GM23248 (cell line): ENCODE results near the gene DUS3L. TPM values are rescaled to one million over a fixed set of nuclear protein-coding genes. Genes with fewer than 3 reads are reported as not detected.

Experiments
- DNase-seq: peaks from one replicate; pipeline ENCODE4 v3.0.0-alpha.2; 2015
- H2AFZ ChIP-seq: fragments of 200-600 bp; sonication (generic); 2 replicates; pipeline ENCODE4 v1.6.1; 2016; ENCODE audit warnings: antibody characterized with exemption
- H3F3A ChIP-seq: fragments of 200-600 bp; sonication (generic); 2 replicates; pipeline ENCODE4 v1.6.1; 2016; ENCODE audit warnings: mild to moderate bottlenecking, antibody characterized with exemption, mixed run types; ENCODE audit not compliant: insufficient read depth
- H3K27ac ChIP-seq: fragments of 200-600 bp; sonication (generic); 2 replicates; pipeline ENCODE4 v1.5.1; 2016; ENCODE audit warnings: mild to moderate bottlenecking
- H3K27me3 ChIP-seq: fragments of 200-600 bp; sonication (generic); replicated peaks from 2 replicates; pipeline ENCODE4 v1.6.1; 2016; ENCODE audit warnings: mild to moderate bottlenecking; ENCODE audit not compliant: insufficient read depth
- H3K36me3 ChIP-seq: fragments of 200-600 bp; sonication (generic); 2 replicates; pipeline ENCODE4 v1.6.1; 2016; ENCODE audit warnings: low read depth, mild to moderate bottlenecking
- H3K4me1 ChIP-seq: fragments of 200-600 bp; sonication (generic); 2 replicates; pipeline ENCODE4 v1.6.1; 2016; ENCODE audit warnings: mild to moderate bottlenecking; ENCODE audit not compliant: insufficient read depth
- H3K4me2 ChIP-seq: fragments of 200-600 bp; sonication (generic); one replicate; pipeline ENCODE4 v1.6.1; 2016; ENCODE audit warnings: mild to moderate bottlenecking; ENCODE audit not compliant: unreplicated experiment
- H3K4me3 ChIP-seq: fragments of 200-600 bp; sonication (generic); 2 replicates; pipeline ENCODE4 v1.5.1; 2016; ENCODE audit warnings: mild to moderate bottlenecking
- H3K79me2 ChIP-seq: fragments of 200-600 bp; sonication (generic); 2 replicates; pipeline ENCODE4 v1.6.1; 2016; ENCODE audit warnings: mild to moderate bottlenecking; ENCODE audit not compliant: insufficient read depth
- H3K9ac ChIP-seq: fragments of 200-600 bp; sonication (generic); 2 replicates; pipeline ENCODE4 v1.6.1; 2016; ENCODE audit warnings: mild to moderate bottlenecking
- H3K9me2 ChIP-seq: fragments of 200-600 bp; sonication (generic); 2 replicates; pipeline ENCODE4 v1.6.1; 2016; ENCODE audit warnings: mixed run types, mild to moderate bottlenecking, moderate library complexity; ENCODE audit not compliant: insufficient read depth
- H3K9me3 ChIP-seq: fragments of 200-600 bp; sonication (generic); one replicate; pipeline ENCODE4 v1.6.1; 2017; ENCODE audit warnings: low read depth
- H4K20me1 ChIP-seq: fragments of 200-600 bp; sonication (generic); 2 replicates; pipeline ENCODE4 v1.6.0; 2016; ENCODE audit not compliant: insufficient read depth
- EZH2 ChIP-seq: fragments of 200-600 bp; sonication (generic); IDR thresholded peaks from 2 replicates; pipeline ENCODE4 v1.6.1; 2018; ENCODE audit warnings: antibody characterized with exemption, mild to moderate bottlenecking; ENCODE audit not compliant: insufficient read depth, poor library complexity, severe bottlenecking
- EZH2phosphoT487 ChIP-seq: fragments of 200-600 bp; sonication (generic); IDR thresholded peaks from 2 replicates; pipeline ENCODE4 v1.6.1; 2018; ENCODE audit warnings: antibody characterized with exemption, moderate library complexity, mild to moderate bottlenecking, low read depth; ENCODE audit not compliant: insufficient read depth
- WGBS, 2 experiments: methylation state at CpG; one replicate each; pipeline ENCODE4 v1.1.6; 2015 to 2017; ENCODE audit warnings: low lambda C conversion rate in 2 of 2, low coverage in 1 of 2; ENCODE audit errors: missing lambda C conversion rate in 2 of 2; 5-methylcytosine and 5-hydroxymethylcytosine counted together
- in situ Hi-C: fragments of 300-500 bp; cut with MboI; formaldehyde crosslinking; loops from 2 replicates; pipeline ENCODE4 v1.15.0; 2020
- polyA plus RNA-seq: library from polyadenylated mRNA; unstranded; fragments of >200 nt; fragmentation: Nextera tagmentation; extraction: Ambion mirVana; gene quantifications from 2 replicates; pipeline ENCODE4 v1.2.1, GENCODE V29; 2016
- total RNA-seq: library from RNA; depleted of rRNA; stranded (reverse); fragments of >200 nt; shearing (Covaris generic); gene quantifications from 2 replicates; pipeline ENCODE4 v1.2.3, GENCODE V29; 2014

Gene DUS3L
- total and polyA plus RNA-seq, 2 experiments from 2014 or later, result 17.1 to 18.6 TPM

GRCh38 chr19:5792224-5792623 is 1.3 kb upstream of the DUS3L start:
- H3K4me1 ChIP-seq, result no peaks in the 10 kb centered on the region
- no peaks in the 10 kb centered on the region for H3K27me3 ChIP-seq
- DNase-seq, result no peak
- no peak overlapping the region for H3K9ac ChIP-seq
- no peak overlapping the region for H3K4me3 ChIP-seq
- H3K4me2 ChIP-seq, result no peak overlapping the region
- H3K36me3 ChIP-seq, result no peaks in the 10 kb centered on the region
- H2AFZ ChIP-seq, result no peak overlapping the region
- in situ Hi-C loops, result no loop called here
- no peaks in the 10 kb centered on the region for H3F3A ChIP-seq
- no peaks in the 10 kb centered on the region for H3K9me2 ChIP-seq
- peaks cover 15% of the 10 kb centered on the region for H3K79me2 ChIP-seq
- no peak overlapping the region for H3K27ac ChIP-seq
- TF ChIP-seq EZH2phosphoT487, result no peak
- TF ChIP-seq EZH2, result no peak
- H4K20me1 ChIP-seq, result no peaks in the 10 kb centered on the region
- no peaks in the 10 kb centered on the region for H3K9me3 ChIP-seq
- 32 to 37% methylated on average over 17 to 18 of the region's 18 CpGs for WGBS, 2 experiments

DNA sequence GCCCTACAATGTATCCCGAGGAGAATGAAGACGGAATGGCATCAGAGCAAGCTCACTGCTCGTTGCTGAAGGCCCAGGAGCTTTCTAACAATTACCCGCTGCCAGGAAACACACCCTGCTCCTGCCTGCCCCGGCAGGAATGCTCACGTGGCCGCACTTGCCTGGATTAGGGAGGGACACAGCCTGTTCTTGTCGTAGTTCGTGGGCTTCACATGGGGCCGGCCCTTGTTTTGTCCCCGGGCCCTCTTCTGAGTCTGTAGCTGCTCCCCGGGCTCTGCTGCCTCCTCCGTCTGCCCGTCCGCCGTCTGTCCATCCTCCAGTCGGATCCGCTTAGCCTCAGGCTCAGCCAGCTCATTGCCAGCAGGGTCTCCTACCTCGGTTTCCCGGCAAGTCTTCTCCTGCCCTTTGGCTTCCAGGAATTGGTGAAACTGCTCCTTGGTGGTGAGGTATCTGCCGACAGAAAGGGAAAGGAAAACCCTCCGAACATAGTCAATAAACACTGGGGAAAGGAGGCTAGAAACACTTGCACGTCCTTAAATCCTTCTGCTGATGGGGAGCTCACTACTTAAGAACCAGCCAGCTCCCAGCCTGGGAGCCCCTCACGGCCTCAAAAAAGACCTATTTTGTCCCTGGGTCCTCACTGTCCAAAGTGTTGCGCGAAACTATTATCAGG is 941 bp downstream of the DUS3L start:
- Histone ChIP-seq H3F3A (no peaks in the 10 kb centered on the region), H3K9me3 (no peaks in the 10 kb centered on the region), H3K79me2 (peaks cover 15% of the 10 kb centered on the region), H3K9me2 (no peaks in the 10 kb centered on the region), H3K27ac (no peak overlapping the region), H3K4me2 (peak overlapping the region; percentile 94), H4K20me1 (no peaks in the 10 kb centered on the region), H3K9ac (peak overlapping the region; percentile 94), H3K4me3 (peak overlapping the region; percentile 88), H2AFZ (no peak overlapping the region; the same call in 1 of the 2 replicates), H3K4me1 (no peaks in the 10 kb centered on the region), H3K36me3 (peaks cover 6% of the 10 kb centered on the region; the same call in 1 of the 2 replicates), H3K27me3 (no peaks in the 10 kb centered on the region)
- TF ChIP-seq EZH2, result no peak
- no peak for TF ChIP-seq EZH2phosphoT487
- 69 to 71% methylated on average over 26 of the region's 26 CpGs for WGBS, 2 experiments
- DNase-seq, result no peak
- in situ Hi-C loops, result no loop called here

DNA sequence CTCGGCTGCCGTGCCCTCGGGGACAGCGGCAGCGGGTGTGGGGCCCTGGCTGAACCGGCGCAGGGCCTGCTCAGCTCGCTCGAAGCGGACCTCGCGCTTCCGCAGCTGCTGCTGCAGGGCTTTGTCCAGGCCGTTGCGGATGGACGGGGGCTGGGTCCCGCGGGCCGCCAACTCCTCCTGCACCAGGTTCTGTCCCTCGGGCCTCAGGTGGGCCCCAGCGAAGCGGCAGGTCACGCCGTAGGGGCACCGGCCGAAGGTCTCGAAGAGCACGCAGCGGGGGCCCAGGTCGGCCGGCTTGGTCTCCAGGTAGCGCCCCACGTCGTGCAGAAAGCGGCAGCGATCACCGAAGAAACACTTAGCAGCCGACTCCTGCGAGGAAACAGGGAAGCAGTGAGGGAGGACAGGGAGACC is 1.6 kb downstream of the DUS3L start:
- peaks cover 6% of the 10 kb centered on the region; the same call in 1 of the 2 replicates for H3K36me3 ChIP-seq
- no peaks in the 10 kb centered on the region for H3K9me3 ChIP-seq
- no peak overlapping the region for H3K27ac ChIP-seq

GRCh38 chr19:5788422-5788821 is 2.5 kb downstream of the DUS3L start:
- 89 to 93% methylated on average over 4 to 5 of the region's 5 CpGs for WGBS, 2 experiments
- H3K79me2 ChIP-seq, result peaks cover 15% of the 10 kb centered on the region
- TF ChIP-seq EZH2phosphoT487 (no peak), EZH2 (no peak)

More for the DNA sequence above, 1.6 kb downstream of the DUS3L start:
- Histone ChIP-seq H3K4me1 (no peaks in the 10 kb centered on the region), H3F3A (no peaks in the 10 kb centered on the region), H3K79me2 (peaks cover 15% of the 10 kb centered on the region), H3K27me3 (no peaks in the 10 kb centered on the region), H3K9me2 (no peaks in the 10 kb centered on the region), H3K9ac (no peak overlapping the region), H3K4me2 (no peak overlapping the region), H3K4me3 (no peak overlapping the region), H4K20me1 (no peaks in the 10 kb centered on the region), H2AFZ (no peak overlapping the region)
- no peak for TF ChIP-seq EZH2phosphoT487
- no peak for TF ChIP-seq EZH2
- DNase-seq, result no peak
- in situ Hi-C loops, result no loop called here
- WGBS, 2 experiments, result 93 to 95% methylated on average over 34 to 39 of the region's 39 CpGs

More at GRCh38 chr19:5788422-5788821, 2.5 kb downstream of the DUS3L start:
- Histone ChIP-seq H3K27ac (no peak overlapping the region), H4K20me1 (no peaks in the 10 kb centered on the region), H3K4me1 (no peaks in the 10 kb centered on the region), H2AFZ (no peak overlapping the region), H3K9me3 (no peaks in the 10 kb centered on the region), H3K9me2 (no peaks in the 10 kb centered on the region), H3K9ac (no peak overlapping the region), H3F3A (no peaks in the 10 kb centered on the region), H3K36me3 (peaks cover 6% of the 10 kb centered on the region; the same call in 1 of the 2 replicates), H3K27me3 (no peaks in the 10 kb centered on the region), H3K4me3 (no peak overlapping the region), H3K4me2 (no peak overlapping the region)
- no peak for DNase-seq
- in situ Hi-C loops, result no loop called here
